Ovary (tissue), 3 donors: ENCODE data around the gene NOL9.

ENCODE experiments used
- CTCF ChIP-seq, 3 donors: fragments of 450-650 bp in 2 of 3; fragments of 200-600 bp in 1 of 3; IDR thresholded peaks; one replicate each; pipeline versions ENCODE4 v1.5.1 to v1.8.0; 2016 to 2022; ENCODE audit warnings: antibody characterized with exemption in 3 of 3, mild to moderate bottlenecking in 1 of 3
- POLR2A ChIP-seq: fragments of 450-650 bp; IDR thresholded peaks from one replicate; pipeline ENCODE4 v1.6.1; 2017; ENCODE audit warnings: antibody characterized with exemption, mild to moderate bottlenecking, moderate library complexity
- donor health status: DM: no; HTN: no; CAD: no.

GRCh38 chr1:6597777-6598131, 43.4 kb upstream of the NOL9 start:
- TF ChIP-seq POLR2A = no peak
- no peak for TF ChIP-seq CTCF (IDR thresholded peaks at IDR 0.05)
